Naive thymus-derived CD4-positive, alpha-beta T cell (primary cell): ENCODE measurements around the gene ADM5. TPM values are rescaled to one million over a fixed set of nuclear protein-coding genes. Genes with fewer than 3 reads are reported as not detected.

Experiments
- ATAC-seq: fragments of 150-1000 bp; cut with Tn5 transposase; 2 replicates; pipeline ENCODE4 v1.10.0; 2021; ENCODE audit warnings: mild to moderate bottlenecking, moderate library complexity
- CTCF ChIA-PET: fragments of 350-600 bp; sonication (Branson Sonifier 250); formaldehyde crosslinking; loops from one replicate; lab custom pipeline; 2021; ENCODE audit warnings: antibody characterized with exemption; lab: Charles Lee
- POLR2A ChIA-PET: fragments of 350-600 bp; sonication (Branson Sonifier 250); formaldehyde crosslinking; loops from one replicate; lab custom pipeline; 2021; ENCODE audit warnings: antibody characterized with exemption, inconsistent platforms; lab: Charles Lee
- DNase-seq, 9 donors: peaks; one replicate each; pipeline versions ENCODE4 v3.0.0 to v3.0.0-alpha.2; 2020 to 2022; ENCODE audit warnings: mixed read lengths in 1 of 9
- H3K27ac ChIP-seq: one replicate; pipeline ENCODE4 v1.7.0; 2013; ENCODE audit warnings: mild to moderate bottlenecking, low read depth, low read length, moderate library complexity
- H3K27me3 ChIP-seq, 2 donors: one replicate each; pipeline ENCODE4 v1.7.0; 2013; ENCODE audit warnings: low read length in 2 of 2, mild to moderate bottlenecking in 2 of 2, moderate library complexity in 2 of 2; ENCODE audit not compliant: control insufficient read depth in 2 of 2, insufficient read depth in 2 of 2
- H3K36me3 ChIP-seq, 3 experiments: 1 replicate in 2 of 3; 2 replicates in 1 of 3; pipeline ENCODE4 v1.7.0; 2013; ENCODE audit warnings: low read length in 3 of 3, mild to moderate bottlenecking in 3 of 3, moderate library complexity in 1 of 3; ENCODE audit not compliant: insufficient read depth in 3 of 3, control insufficient read depth in 2 of 3
- H3K4me1 ChIP-seq, 2 donors: one replicate each; pipeline ENCODE4 v1.7.0; 2013; ENCODE audit warnings: low read length in 2 of 2, mild to moderate bottlenecking in 2 of 2, moderate library complexity in 1 of 2; ENCODE audit not compliant: control insufficient read depth in 2 of 2, insufficient read depth in 2 of 2
- H3K4me3 ChIP-seq: 2 replicates; pipeline ENCODE4 v1.7.0; 2013; ENCODE audit warnings: mild to moderate bottlenecking, low read length
- H3K9me3 ChIP-seq, 3 experiments: 1 replicate in 2 of 3; 2 replicates in 1 of 3; pipeline ENCODE4 v1.7.0; 2013; ENCODE audit warnings: low read length in 3 of 3; ENCODE audit not compliant: control insufficient read depth in 2 of 3
- H3K27ac Mint-ChIP-seq, 9 donors: one replicate each; pipeline ENCODE4 v1.8.0; 2020 to 2022; ENCODE audit warnings: mixed read lengths in 9 of 9, mild to moderate bottlenecking in 8 of 9, moderate library complexity in 5 of 9, inconsistent platforms in 2 of 9
- H3K27me3 Mint-ChIP-seq, 5 donors: one replicate each; pipeline ENCODE4 v1.8.0; 2021 to 2022; ENCODE audit warnings: mixed read lengths in 5 of 5, mild to moderate bottlenecking in 1 of 5
- H3K36me3 Mint-ChIP-seq, 5 donors: one replicate each; pipeline ENCODE4 v1.8.0; 2020 to 2022; ENCODE audit warnings: mixed read lengths in 5 of 5, mild to moderate bottlenecking in 3 of 5, inconsistent platforms in 1 of 5
- H3K4me1 Mint-ChIP-seq, 7 donors: one replicate each; pipeline ENCODE4 v1.8.0; 2020 to 2022; ENCODE audit warnings: mixed read lengths in 7 of 7, mild to moderate bottlenecking in 3 of 7, inconsistent platforms in 1 of 7
- H3K4me3 Mint-ChIP-seq, 10 donors: one replicate each; pipeline ENCODE4 v1.8.0; 2020 to 2022; ENCODE audit warnings: mild to moderate bottlenecking in 10 of 10, mixed read lengths in 10 of 10, moderate library complexity in 6 of 10, inconsistent platforms in 2 of 10
- H3K9me3 Mint-ChIP-seq, 11 donors: one replicate each; pipeline ENCODE4 v1.8.0; 2020 to 2022; ENCODE audit warnings: mixed read lengths in 11 of 11, mild to moderate bottlenecking in 4 of 11, inconsistent platforms in 1 of 11, moderate library complexity in 1 of 11
- intact Hi-C, 2 donors: fragments of 100-400 bp; cut with micrococcal nuclease; formaldehyde crosslinking; loops; one replicate each; pipeline ENCODE4 v1.15.1; 2023
- polyA plus RNA-seq, 2 donors: library from polyadenylated mRNA; unstranded; fragments of 300-500 nt; fragmentation: Illumina TruSeq; gene quantifications; one replicate each; pipeline ENCODE4 v1.2.3, GENCODE V29; 2021
- total RNA-seq, 6 experiments: library from RNA in 5 of 6; stranded (reverse) in 5 of 6; gene quantifications; 1 replicate in 5 of 6; 2 replicates in 1 of 6; pipeline ENCODE4 v1.2.3 and lab custom pipeline; 2021 to 2026

The ADM5 gene
- total and polyA plus RNA-seq, 7 experiments from 2014 or later, result 0.34 to 7.5 (median 4.1) TPM; not detected in 1

DNA sequence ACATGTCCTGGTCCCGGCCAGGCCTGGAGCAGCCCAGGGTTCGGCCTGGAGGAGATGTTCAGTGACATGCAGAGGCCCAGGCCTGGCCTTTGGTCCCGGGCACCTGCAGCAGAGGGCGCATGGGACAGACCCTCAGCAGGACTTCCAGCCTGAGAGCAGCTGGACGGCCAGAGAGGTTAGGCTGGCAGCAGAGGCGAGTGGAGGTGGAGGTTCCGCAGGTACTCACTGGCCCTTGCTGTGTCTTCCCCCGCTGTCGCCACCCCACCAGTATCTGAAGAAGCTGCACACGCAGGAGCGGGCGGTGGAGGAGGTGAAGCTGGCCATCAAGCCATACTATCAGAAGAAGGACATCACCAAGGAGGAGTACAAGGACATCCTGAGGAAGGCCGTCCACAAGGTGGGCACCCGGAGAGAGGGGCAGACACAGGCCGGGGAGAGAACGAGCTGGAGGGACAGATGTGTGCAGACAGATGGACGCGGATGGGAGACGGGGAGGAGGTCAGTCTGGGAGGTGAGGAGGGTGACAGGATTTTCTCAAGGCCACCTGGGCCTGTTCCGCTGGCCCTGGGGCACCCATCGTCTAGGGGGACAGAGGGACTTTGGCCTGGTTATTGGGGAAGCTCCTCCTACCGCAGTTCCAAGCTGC lies 31.8 kb upstream of the ADM5 start:
- CTCF ChIA-PET, result no interaction called here
- H3K4me1 ChIP-seq, result peaks cover 4% of the 10 kb centered on the region in 2 donors
- H3K27ac ChIP-seq, result no peak overlapping the region
- POLR2A ChIA-PET, result interaction anchor here (0.7 to 14.1 kb wide), 3 partner anchors 13 to 66 kb away, joined by 3 to 187 read pairs (median 3); partner anchors contain the start of genes PRMT1, RRAS and SCAF1
- H3K4me3 Mint-ChIP-seq, result no peak overlapping the region
- peaks cover 0 to 99% (median 36%) of the 10 kb centered on the region in 3 experiments for H3K36me3 ChIP-seq
- peaks cover 0 to 20% (median 13%) of the 10 kb centered on the region in 5 donors for H3K36me3 Mint-ChIP-seq
- intact Hi-C loops, result no loop called here
- H3K27ac Mint-ChIP-seq, result peak overlapping the region in 2 of 9 donors; percentile 79 to 86
- H3K4me1 Mint-ChIP-seq, result peaks cover 0 to 20% (median 4%) of the 10 kb centered on the region in 7 donors
- no peaks in the 10 kb centered on the region for H3K27me3 Mint-ChIP-seq
- no peaks in the 10 kb centered on the region for H3K9me3 ChIP-seq
- ATAC-seq, result no peak
- H3K4me3 ChIP-seq, result no peak overlapping the region
- no peaks in the 10 kb centered on the region for H3K9me3 Mint-ChIP-seq
- H3K27me3 ChIP-seq, result no peaks in the 10 kb centered on the region
- no peak for DNase-seq

DNA sequence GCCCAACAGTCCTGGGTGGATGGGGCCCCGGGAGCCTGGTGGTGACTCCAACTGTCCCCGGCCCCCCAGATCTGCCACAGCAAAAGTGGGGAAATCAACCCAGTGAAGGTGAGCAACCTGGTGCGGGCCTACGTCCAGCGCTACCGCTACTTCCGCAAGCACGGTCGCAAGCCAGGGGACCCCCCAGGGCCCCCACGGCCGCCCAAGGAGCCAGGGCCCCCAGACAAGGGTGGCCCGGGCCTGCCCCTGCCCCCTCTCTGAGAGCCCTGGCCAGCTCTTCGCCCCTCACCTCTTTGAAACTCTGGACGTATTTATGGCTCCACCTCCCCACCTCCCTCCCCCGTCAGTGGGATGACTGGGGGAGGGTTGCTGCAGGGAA lies 31.3 kb upstream of the ADM5 start:
- H3K27me3 ChIP-seq, result no peaks in the 10 kb centered on the region
- no peaks in the 10 kb centered on the region for H3K9me3 Mint-ChIP-seq
- no peaks in the 10 kb centered on the region for H3K9me3 ChIP-seq
- peaks cover 0 to 22% (median 13%) of the 10 kb centered on the region in 5 donors for H3K36me3 Mint-ChIP-seq
- H3K4me1 Mint-ChIP-seq, result peaks cover 0 to 25% (median 9%) of the 10 kb centered on the region in 7 donors
- ATAC-seq, result no peak
- intact Hi-C loops, result no loop called here
- no peak overlapping the region for H3K4me3 Mint-ChIP-seq
- no peaks in the 10 kb centered on the region for H3K27me3 Mint-ChIP-seq
- peak overlapping the region; percentile 53 for H3K27ac ChIP-seq
- DNase-seq, result no peak
- H3K4me3 ChIP-seq, result no peak overlapping the region
- H3K4me1 ChIP-seq, result peaks cover 9% of the 10 kb centered on the region in 2 donors
- H3K27ac Mint-ChIP-seq, result no peak overlapping the region
- peaks cover 0 to 99% (median 36%) of the 10 kb centered on the region in 3 experiments for H3K36me3 ChIP-seq
- CTCF ChIA-PET, result no interaction called here
- POLR2A ChIA-PET, result interaction anchor here (1.5 to 14.1 kb wide), 2 partner anchors 14 to 18 kb away, joined by 3 to 187 read pairs; partner anchors contain the start of genes PRMT1, RRAS and SCAF1

DNA sequence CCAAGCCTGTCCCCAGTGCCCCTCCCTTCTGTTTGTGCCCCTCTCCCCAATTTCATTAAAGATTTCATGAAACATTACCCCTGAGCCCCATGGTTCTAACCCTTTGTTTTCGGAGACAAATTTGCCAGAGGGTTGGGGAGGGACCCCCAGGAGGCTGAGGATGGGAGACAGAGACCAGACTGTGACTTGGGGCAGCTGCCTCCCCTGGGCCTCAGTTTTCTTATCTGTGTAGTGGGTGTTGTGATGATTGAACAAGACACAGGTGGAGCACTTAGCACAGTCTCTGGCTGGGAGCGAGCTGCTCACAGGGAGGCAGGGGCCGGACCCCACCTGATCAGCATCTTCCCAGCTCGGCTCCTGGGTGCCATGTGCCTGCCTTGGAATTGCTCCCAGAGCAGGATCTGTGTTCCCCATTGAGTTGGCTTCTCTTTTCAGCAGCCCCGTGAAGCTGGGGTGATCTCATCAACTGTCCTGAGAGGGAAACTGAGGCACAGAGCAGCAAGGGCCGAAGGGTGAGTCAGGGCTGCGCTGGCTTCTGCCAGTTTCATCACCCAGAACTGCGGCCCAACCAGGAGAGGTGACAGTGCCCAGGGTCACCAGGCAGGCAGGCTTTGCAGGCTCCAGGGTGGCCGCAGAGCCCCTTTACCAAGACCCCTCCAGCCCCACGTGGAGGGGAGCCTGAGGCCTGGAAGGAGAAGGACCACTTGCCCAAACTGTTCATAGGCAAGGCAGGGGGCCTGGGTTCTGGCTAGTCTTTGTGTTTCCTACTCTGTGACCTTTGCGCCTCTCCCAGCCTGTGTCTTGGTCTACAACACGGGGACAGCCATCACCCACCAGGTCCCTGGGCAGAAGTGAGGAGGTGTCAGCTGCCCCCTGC lies 30.6 kb upstream of the ADM5 start:
- H3K36me3 ChIP-seq, result peaks cover 0 to 94% (median 36%) of the 10 kb centered on the region in 3 experiments
- H3K4me1 Mint-ChIP-seq, result peaks cover 0 to 32% (median 14%) of the 10 kb centered on the region in 7 donors
- peak overlapping the region in 1 of 10 donors; percentile 19 for H3K4me3 Mint-ChIP-seq
- peak overlapping the region; percentile 53 for H3K27ac ChIP-seq
- POLR2A ChIA-PET, result interaction anchor here (14.1 kb wide), 1 partner anchor 15 kb away, joined by 187 read pairs; the partner anchor contains the start of genes RRAS and SCAF1
- H3K9me3 Mint-ChIP-seq, result no peaks in the 10 kb centered on the region
- peaks cover 0 to 19% (median 13%) of the 10 kb centered on the region in 5 donors for H3K36me3 Mint-ChIP-seq
- no peak for DNase-seq
- intact Hi-C loops, result no loop called here
- no peak overlapping the region for H3K4me3 ChIP-seq
- H3K27ac Mint-ChIP-seq, result peak overlapping the region in 5 of 9 donors; percentile 19 to 82 (median 47)
- H3K9me3 ChIP-seq, result no peaks in the 10 kb centered on the region
- H3K27me3 Mint-ChIP-seq, result no peaks in the 10 kb centered on the region
- ATAC-seq, result no peak
- H3K27me3 ChIP-seq, result no peaks in the 10 kb centered on the region
- peaks cover 15% of the 10 kb centered on the region in 2 donors for H3K4me1 ChIP-seq
- CTCF ChIA-PET, result no interaction called here

DNA sequence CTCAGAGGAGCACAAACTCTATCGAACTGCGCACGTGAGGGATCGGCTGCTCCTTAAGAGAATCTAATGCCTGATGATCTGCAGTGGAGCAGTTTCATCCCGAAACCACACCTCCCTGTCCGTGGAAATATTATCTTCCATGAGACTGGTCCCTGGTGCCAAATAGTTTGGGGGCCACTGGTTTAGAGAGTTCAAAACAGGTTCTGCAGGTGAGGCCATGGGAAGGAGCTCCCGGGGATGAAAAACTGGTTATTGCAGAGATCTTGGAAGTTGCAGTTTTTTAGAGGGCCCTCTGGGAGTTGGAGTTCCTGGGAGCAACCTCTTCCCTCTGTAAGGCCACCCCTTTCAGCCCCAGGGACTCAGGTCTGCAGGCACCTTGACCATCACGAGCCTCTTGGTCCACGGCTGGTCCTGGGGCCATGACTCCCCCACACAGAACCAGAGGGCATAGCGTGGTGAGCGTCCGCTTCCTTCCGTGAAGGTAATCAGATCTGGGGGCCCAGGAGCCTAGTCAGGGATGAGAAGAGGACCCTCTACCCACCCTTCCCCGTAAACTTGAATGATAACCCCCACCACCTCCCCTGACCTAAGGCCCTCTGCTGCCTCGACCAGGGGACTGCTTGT lies 28.9 kb upstream of the ADM5 start:
- ChIA-PET CTCF (interaction anchor here (0.6 to 0.7 kb wide), 2 partner anchors 22 to 216 kb away, joined by 3 read pairs; no protein-coding TSS in a partner anchor), POLR2A (interaction anchor here (0.6 to 14.1 kb wide), 3 partner anchors 16 to 1247 kb away, joined by 4 to 187 read pairs (median 91); partner anchors contain the start of genes PRMT1, RRAS and SCAF1)
- Histone ChIP-seq H3K27ac (peak overlapping the region; percentile 24), H3K27me3 (no peaks in the 10 kb centered on the region), H3K4me1 (peaks cover 16 to 20% of the 10 kb centered on the region in 2 donors), H3K4me3 (no peak overlapping the region), H3K36me3 (peaks cover 0 to 87% (median 28%) of the 10 kb centered on the region in 3 experiments), H3K9me3 (no peaks in the 10 kb centered on the region)
- Mint-ChIP-seq H3K4me3 (no peak overlapping the region), H3K4me1 (peaks cover 6 to 37% (median 26%) of the 10 kb centered on the region in 7 donors), H3K9me3 (peaks cover 0 to 4% (median 0%) of the 10 kb centered on the region in 11 donors), H3K36me3 (peaks cover 0 to 16% (median 9%) of the 10 kb centered on the region in 5 donors), H3K27me3 (no peaks in the 10 kb centered on the region), H3K27ac (peak overlapping the region in 5 of 9 donors; percentile 4 to 70 (median 59))
- intact Hi-C loops, result no loop called here
- DNase-seq (no peak), ATAC-seq (no peak)

DNA sequence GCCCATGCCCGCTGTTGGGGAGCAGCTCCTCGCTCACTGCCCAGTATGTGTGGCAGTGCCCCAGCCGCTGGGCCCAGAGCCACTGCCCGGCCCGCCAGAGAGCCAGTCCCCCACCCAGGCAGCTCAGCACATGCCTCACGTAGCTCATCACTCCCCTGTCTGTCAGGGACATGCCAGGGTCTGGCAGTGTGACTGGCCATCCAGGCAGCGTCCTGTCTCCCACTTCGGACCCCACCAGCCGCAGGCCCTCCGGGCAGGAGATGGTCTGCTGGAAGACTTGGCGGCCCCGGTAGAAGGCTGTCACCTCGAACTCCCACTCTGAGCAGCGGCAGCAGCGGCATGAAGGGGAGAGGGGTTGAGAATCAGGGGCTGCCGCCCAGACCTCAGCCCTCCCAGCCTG lies 27.4 kb upstream of the ADM5 start:
- peak overlapping the region; percentile 80 for H3K27ac ChIP-seq
- Mint-ChIP-seq H3K27me3 (peaks cover 0 to 2% (median 0%) of the 10 kb centered on the region in 5 donors), H3K27ac (peak overlapping the region in 3 of 9 donors; percentile 47 to 96 (median 48))

More for the DNA sequence above, 27.4 kb upstream of the ADM5 start:
- H3K4me3 Mint-ChIP-seq, result peak overlapping the region in 3 of 10 donors; percentile 2 to 55 (median 38)
- H3K4me1 Mint-ChIP-seq, result peaks cover 19 to 52% (median 40%) of the 10 kb centered on the region in 7 donors
- ChIA-PET POLR2A (interaction anchor here (1.0 to 14.1 kb wide), 3 partner anchors 14 to 163 kb away, joined by 5 to 187 read pairs (median 91); partner anchors contain the start of genes PRMT1, RRAS and SCAF1), CTCF (no interaction called here)
- no peaks in the 10 kb centered on the region for H3K9me3 ChIP-seq
- peaks cover 0 to 4% (median 0%) of the 10 kb centered on the region in 11 donors for H3K9me3 Mint-ChIP-seq
- intact Hi-C loops, result no loop called here
- no peak overlapping the region for H3K4me3 ChIP-seq
- peaks cover 23% of the 10 kb centered on the region in 2 donors for H3K4me1 ChIP-seq
- no peak for DNase-seq
- peaks cover 0 to 16% (median 4%) of the 10 kb centered on the region in 5 donors for H3K36me3 Mint-ChIP-seq
- H3K36me3 ChIP-seq, result peaks cover 0 to 72% (median 28%) of the 10 kb centered on the region in 3 experiments
- ATAC-seq, result no peak
- no peaks in the 10 kb centered on the region for H3K27me3 ChIP-seq
